ENCODE data around the gene SPTB.

DNA sequence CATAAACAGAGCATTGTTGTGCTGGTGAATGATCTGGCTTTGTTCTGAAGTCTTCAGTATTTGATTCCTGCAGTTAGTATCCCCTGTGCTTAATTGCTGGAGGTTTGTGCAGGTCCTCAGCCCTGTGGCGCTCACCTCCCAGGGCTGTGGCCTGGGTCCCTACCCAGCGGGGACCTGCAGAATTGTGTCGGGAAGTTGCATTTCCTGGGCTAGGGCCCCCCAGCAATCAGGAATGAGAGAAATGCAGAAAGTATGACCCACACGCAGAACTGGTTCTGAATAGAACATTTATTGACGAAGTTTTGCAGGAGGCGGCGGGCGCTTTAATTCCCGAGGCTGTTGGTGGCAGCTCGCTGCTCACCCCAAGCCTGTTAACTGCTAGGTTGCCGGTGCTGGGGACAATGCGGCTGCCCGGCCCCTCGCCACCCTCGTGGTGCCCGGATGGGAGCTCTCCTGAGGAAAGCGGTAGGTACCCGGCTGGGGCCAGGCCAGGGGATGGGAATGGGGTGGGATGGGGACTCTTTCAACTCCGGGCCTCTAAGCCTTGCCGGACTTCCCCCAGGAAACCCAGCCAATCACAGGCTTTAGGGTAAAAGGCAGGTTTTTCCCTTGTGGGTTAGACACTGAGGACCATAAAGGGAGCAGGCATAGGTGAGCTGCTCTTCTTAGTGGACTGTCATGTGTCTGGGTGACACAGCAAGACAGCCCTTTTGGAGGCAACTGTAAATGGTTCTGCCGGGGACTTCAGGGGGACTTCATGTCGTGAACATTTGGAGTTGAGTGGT lies 163.9 kb downstream of the SPTB start:
- TF ChIP-seq, protein P1, sequence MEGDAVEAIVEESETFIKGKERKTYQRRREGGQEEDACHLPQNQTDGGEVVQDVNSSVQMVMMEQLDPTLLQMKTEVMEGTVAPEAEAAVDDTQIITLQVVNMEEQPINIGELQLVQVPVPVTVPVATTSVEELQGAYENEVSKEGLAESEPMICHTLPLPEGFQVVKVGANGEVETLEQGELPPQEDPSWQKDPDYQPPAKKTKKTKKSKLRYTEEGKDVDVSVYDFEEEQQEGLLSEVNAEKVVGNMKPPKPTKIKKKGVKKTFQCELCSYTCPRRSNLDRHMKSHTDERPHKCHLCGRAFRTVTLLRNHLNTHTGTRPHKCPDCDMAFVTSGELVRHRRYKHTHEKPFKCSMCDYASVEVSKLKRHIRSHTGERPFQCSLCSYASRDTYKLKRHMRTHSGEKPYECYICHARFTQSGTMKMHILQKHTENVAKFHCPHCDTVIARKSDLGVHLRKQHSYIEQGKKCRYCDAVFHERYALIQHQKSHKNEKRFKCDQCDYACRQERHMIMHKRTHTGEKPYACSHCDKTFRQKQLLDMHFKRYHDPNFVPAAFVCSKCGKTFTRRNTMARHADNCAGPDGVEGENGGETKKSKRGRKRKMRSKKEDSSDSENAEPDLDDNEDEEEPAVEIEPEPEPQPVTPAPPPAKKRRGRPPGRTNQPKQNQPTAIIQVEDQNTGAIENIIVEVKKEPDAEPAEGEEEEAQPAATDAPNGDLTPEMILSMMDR (IDR thresholded peaks at IDR 0.05): no peak
- no peak for TF ChIP-seq POLR2A (IDR thresholded peaks at IDR 0.05)

All from esophagus squamous epithelium (tissue), 4 donors.